ENCODE results near the gene LRRC74B.
A peak's percentile ranks its signal among the peaks of the same experiment; 100 is the strongest.

LRRC74B gene

GRCh38 chr22:21045585-21046294, at the start of gene LRRC74B:
Gene LRRC74B, plus strand, starts transcription at chr22:21045946. Its CDS starts 41 bp downstream, at chr22:21045987.
- peak within 1 kb of the TSS; percentile 80; the same call in 1 of the 2 replicates for H2AFZ ChIP-seq (ENCODE audit: low read depth)
- H3K4me3 ChIP-seq (IDR thresholded peaks at IDR 0.05; ENCODE audit: insufficient read depth, low read depth, low read length): no peak within 1 kb of the TSS
- peak within 1 kb of the TSS; percentile 45; the same call in 1 of the 2 replicates for H3K9ac ChIP-seq
- no peaks in the 10 kb centered on the region for H3K79me2 ChIP-seq (ENCODE audit: insufficient read depth, low read depth)
- no peak for TF ChIP-seq CTCF (conservative IDR thresholded peaks at IDR 0.05; ENCODE audit: low read depth, low read length)
- no peaks in the 10 kb centered on the region; the same call in 1 of the 2 replicates for H3K27me3 ChIP-seq (ENCODE audit: insufficient read depth, low read depth)
- H3K27ac ChIP-seq: no peak within 1 kb of the TSS
- H3K4me2 ChIP-seq: peak within 1 kb of the TSS; percentile 75
- H3K4me1 ChIP-seq (ENCODE audit: low read depth, poor library complexity, severe bottlenecking): peaks cover 7% of the 10 kb centered on the region
- H3K36me3 ChIP-seq (ENCODE audit: insufficient read depth): no peaks in the 10 kb centered on the region
- no peaks in the 10 kb centered on the region for H4K20me1 ChIP-seq (ENCODE audit: insufficient read depth)

- no peak overlapping the region for H3K9ac ChIP-seq
- no peaks in the 10 kb centered on the region for H4K20me1 ChIP-seq (ENCODE audit: insufficient read depth)
- no peaks in the 10 kb centered on the region for H3K27me3 ChIP-seq (ENCODE audit: insufficient read depth, low read depth)
- no peak for TF ChIP-seq CTCF (conservative IDR thresholded peaks at IDR 0.05; ENCODE audit: low read depth, low read length)
- H3K79me2 ChIP-seq (ENCODE audit: insufficient read depth, low read depth): peaks cover 16% of the 10 kb centered on the region; the same call in 1 of the 2 replicates
- H3K36me3 ChIP-seq (ENCODE audit: insufficient read depth): no peaks in the 10 kb centered on the region
- peaks cover 8% of the 10 kb centered on the region for H3K4me1 ChIP-seq (ENCODE audit: low read depth, poor library complexity, severe bottlenecking)
- no peak overlapping the region for H3K4me3 ChIP-seq (IDR thresholded peaks at IDR 0.05; ENCODE audit: insufficient read depth, low read depth, low read length)
- no peak overlapping the region for H3K27ac ChIP-seq
- H3K4me2 ChIP-seq: no peak overlapping the region
- H2AFZ ChIP-seq (ENCODE audit: low read depth): no peak overlapping the region
These were observed 49.7 kb upstream of the LRRC74B start for GRCh38 chr22:20996031-20996410.

- Histone ChIP-seq H2AFZ (ENCODE audit: low read depth) (no peak overlapping the region), H3K79me2 (ENCODE audit: insufficient read depth, low read depth) (peaks cover 17% of the 10 kb centered on the region; the same call in 1 of the 2 replicates), H3K27ac (no peak overlapping the region), H3K4me2 (no peak overlapping the region), H3K4me3 (IDR thresholded peaks at IDR 0.05; ENCODE audit: insufficient read depth, low read depth, low read length) (no peak overlapping the region), H3K36me3 (ENCODE audit: insufficient read depth) (no peaks in the 10 kb centered on the region), H3K27me3 (ENCODE audit: insufficient read depth, low read depth) (no peaks in the 10 kb centered on the region), H3K9ac (no peak overlapping the region), H4K20me1 (ENCODE audit: insufficient read depth) (no peaks in the 10 kb centered on the region), H3K4me1 (ENCODE audit: low read depth, poor library complexity, severe bottlenecking) (peaks cover 8% of the 10 kb centered on the region)
- no peak for TF ChIP-seq CTCF (conservative IDR thresholded peaks at IDR 0.05; ENCODE audit: low read depth, low read length)
These were observed 48.9 kb upstream of the LRRC74B start for GRCh38 chr22:20996598-20997535.

GRCh38 chr22:20997536-20998257, 48.0 kb upstream of the LRRC74B start:
- Histone ChIP-seq H2AFZ (ENCODE audit: low read depth) (no peak overlapping the region), H4K20me1 (ENCODE audit: insufficient read depth) (no peaks in the 10 kb centered on the region), H3K4me1 (ENCODE audit: low read depth, poor library complexity, severe bottlenecking) (peaks cover 8% of the 10 kb centered on the region), H3K36me3 (ENCODE audit: insufficient read depth) (no peaks in the 10 kb centered on the region), H3K79me2 (ENCODE audit: insufficient read depth, low read depth) (peaks cover 17% of the 10 kb centered on the region; the same call in 1 of the 2 replicates), H3K9ac (no peak overlapping the region), H3K27ac (no peak overlapping the region), H3K27me3 (ENCODE audit: insufficient read depth, low read depth) (no peaks in the 10 kb centered on the region), H3K4me2 (no peak overlapping the region), H3K4me3 (IDR thresholded peaks at IDR 0.05; ENCODE audit: insufficient read depth, low read depth, low read length) (no peak overlapping the region)
- TF ChIP-seq CTCF (conservative IDR thresholded peaks at IDR 0.05; ENCODE audit: low read depth, low read length): no peak
